PC-9 (cell line): ENCODE measurements around the gene MBNL1. TPM values are rescaled to one million over a fixed set of nuclear protein-coding genes. Genes with fewer than 3 reads are reported as not detected.

Experiments
- BruUV-seq: library from RNA; stranded (reverse); fragments of 400-500 nt; replicated peaks from 2 replicates; lab custom pipeline; 2021; lab: Mats Ljungman, UMichigan
- CTCF ChIA-PET: fragments of 300-600 bp; sonication (Branson Sonifier 250); formaldehyde crosslinking; loops from one replicate; lab custom pipeline; 2022; ENCODE audit warnings: antibody characterized with exemption; lab: Charles Lee
- POLR2A ChIA-PET: fragments of 300-600 bp; sonication (Branson Sonifier 250); formaldehyde crosslinking; loops from one replicate; lab custom pipeline; 2022; ENCODE audit warnings: antibody characterized with exemption; ENCODE audit not compliant: unreplicated experiment; lab: Charles Lee
- DNase-seq, 2 experiments: peaks; one replicate each; pipeline versions ENCODE4 v3.0.0 to v3.0.0-alpha.2; 2015 to 2022; ENCODE audit warnings: mixed read lengths in 1 of 2
- H2AFZ ChIP-seq: fragments of 200-600 bp; sonication (generic); 2 replicates; pipeline ENCODE4 v1.8.1; 2017; ENCODE audit warnings: antibody characterized with exemption
- H3F3A ChIP-seq: fragments of 200-600 bp; sonication (generic); 2 replicates; pipeline ENCODE4 v1.8.1; 2017; ENCODE audit warnings: antibody characterized with exemption, mild to moderate bottlenecking, low read depth; ENCODE audit not compliant: insufficient read depth
- H3K27ac ChIP-seq: fragments of 200-600 bp; sonication (generic); 2 replicates; pipeline ENCODE4 v1.6.1; 2016; ENCODE audit warnings: mixed run types
- H3K27me3 ChIP-seq: fragments of 200-600 bp; sonication (generic); 2 replicates; pipeline ENCODE4 v1.6.1; 2016; ENCODE audit warnings: low read depth, mixed run types; ENCODE audit not compliant: insufficient read depth
- H3K36me3 ChIP-seq: fragments of 200-600 bp; sonication (generic); 2 replicates; pipeline ENCODE4 v1.6.1; 2016; ENCODE audit warnings: low read depth, mixed run types
- H3K4me1 ChIP-seq: fragments of 200-600 bp; sonication (generic); replicated peaks from 2 replicates; pipeline ENCODE4 v1.6.1; 2016; ENCODE audit warnings: mixed run types; ENCODE audit not compliant: insufficient read depth
- H3K4me2 ChIP-seq: fragments of 200-600 bp; sonication (generic); 2 replicates; pipeline ENCODE4 v1.6.1; 2017; ENCODE audit warnings: mixed run types
- H3K4me3 ChIP-seq: fragments of 200-600 bp; sonication (generic); 2 replicates; pipeline ENCODE4 v1.6.1; 2016; ENCODE audit warnings: mixed run types
- H3K79me2 ChIP-seq: fragments of 200-600 bp; sonication (generic); 2 replicates; pipeline ENCODE4 v1.6.1; 2017; ENCODE audit warnings: low read depth, mixed run types
- H3K9me2 ChIP-seq: fragments of 200-600 bp; sonication (generic); 2 replicates; pipeline ENCODE4 v1.8.1; 2017; ENCODE audit warnings: mild to moderate bottlenecking; ENCODE audit not compliant: insufficient read depth
- H3K9me3 ChIP-seq: fragments of 200-600 bp; sonication (generic); 2 replicates; pipeline ENCODE4 v1.8.1; 2016; ENCODE audit warnings: low read depth; ENCODE audit not compliant: insufficient read depth
- H4K20me1 ChIP-seq: fragments of 200-600 bp; sonication (generic); 2 replicates; pipeline ENCODE4 v1.8.1; 2017; ENCODE audit not compliant: insufficient read depth
- EZH2 ChIP-seq: fragments of 200-600 bp; sonication (generic); IDR thresholded peaks from 2 replicates; pipeline ENCODE4 v1.8.0; 2017; ENCODE audit warnings: antibody characterized with exemption, low read depth
- intact Hi-C: fragments of 100-400 bp; cut with micrococcal nuclease; formaldehyde crosslinking; loops from one replicate; pipeline ENCODE4 v1.10.0; 2022; ENCODE audit not compliant: unreplicated experiment
- total RNA-seq: library from RNA; stranded (reverse); gene quantifications from 2 replicates; pipeline ENCODE4 v1.2.3, GENCODE V29; 2021
- TF ChIP-seq, protein P1 (sequence below): fragments of 200-600 bp; sonication (generic); conservative IDR thresholded peaks from 2 replicates; pipeline ENCODE4 v1.6.1; 2017; ENCODE audit warnings: mixed run types, antibody characterized with exemption, mild to moderate bottlenecking, moderate library complexity

MBNL1 gene
- total RNA-seq, 1 experiment from 2014 or later: 176 TPM

DNA sequence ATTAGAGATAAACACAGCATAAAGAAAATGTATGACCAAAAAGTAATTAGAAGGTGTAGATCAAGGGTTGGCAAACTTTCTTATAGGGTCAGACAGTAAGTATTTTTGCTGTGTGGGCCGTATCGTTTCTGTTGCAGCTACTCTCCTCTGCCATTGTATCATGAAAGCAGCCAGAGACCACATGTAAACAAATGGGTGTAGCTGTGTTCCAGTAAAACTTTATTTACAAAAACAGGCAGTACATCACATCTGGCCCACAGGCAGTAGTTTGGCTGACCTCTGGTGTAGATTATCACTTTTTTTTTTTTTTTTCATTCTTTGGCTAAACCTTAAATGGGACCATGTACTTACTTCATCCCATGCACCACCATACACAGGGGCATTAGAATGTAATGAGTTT is 190.8 kb downstream of the MBNL1 start:
- Histone ChIP-seq H4K20me1 (no peaks in the 10 kb centered on the region), H3F3A (no peaks in the 10 kb centered on the region; the same call in 1 of the 2 replicates), H3K9me3 (no peaks in the 10 kb centered on the region), H3K4me2 (no peak overlapping the region), H3K4me1 (no peaks in the 10 kb centered on the region), H3K27ac (no peak overlapping the region), H3K27me3 (no peaks in the 10 kb centered on the region), H2AFZ (no peak overlapping the region), H3K36me3 (peaks cover 12% of the 10 kb centered on the region), H3K79me2 (no peaks in the 10 kb centered on the region), H3K4me3 (no peak overlapping the region), H3K9me2 (no peaks in the 10 kb centered on the region)
- DNase-seq: no peak
- no TSS peak for BruUV-seq
- intact Hi-C loops: no loop called here
- CTCF ChIA-PET: interaction anchor here (0.7 kb wide), 1 partner anchor 1305 kb away, joined by 3 read pairs; no protein-coding TSS in a partner anchor
- TF ChIP-seq, protein P1, sequence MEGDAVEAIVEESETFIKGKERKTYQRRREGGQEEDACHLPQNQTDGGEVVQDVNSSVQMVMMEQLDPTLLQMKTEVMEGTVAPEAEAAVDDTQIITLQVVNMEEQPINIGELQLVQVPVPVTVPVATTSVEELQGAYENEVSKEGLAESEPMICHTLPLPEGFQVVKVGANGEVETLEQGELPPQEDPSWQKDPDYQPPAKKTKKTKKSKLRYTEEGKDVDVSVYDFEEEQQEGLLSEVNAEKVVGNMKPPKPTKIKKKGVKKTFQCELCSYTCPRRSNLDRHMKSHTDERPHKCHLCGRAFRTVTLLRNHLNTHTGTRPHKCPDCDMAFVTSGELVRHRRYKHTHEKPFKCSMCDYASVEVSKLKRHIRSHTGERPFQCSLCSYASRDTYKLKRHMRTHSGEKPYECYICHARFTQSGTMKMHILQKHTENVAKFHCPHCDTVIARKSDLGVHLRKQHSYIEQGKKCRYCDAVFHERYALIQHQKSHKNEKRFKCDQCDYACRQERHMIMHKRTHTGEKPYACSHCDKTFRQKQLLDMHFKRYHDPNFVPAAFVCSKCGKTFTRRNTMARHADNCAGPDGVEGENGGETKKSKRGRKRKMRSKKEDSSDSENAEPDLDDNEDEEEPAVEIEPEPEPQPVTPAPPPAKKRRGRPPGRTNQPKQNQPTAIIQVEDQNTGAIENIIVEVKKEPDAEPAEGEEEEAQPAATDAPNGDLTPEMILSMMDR: no peak
- no peak for TF ChIP-seq EZH2
- POLR2A ChIA-PET: no interaction called here

DNA sequence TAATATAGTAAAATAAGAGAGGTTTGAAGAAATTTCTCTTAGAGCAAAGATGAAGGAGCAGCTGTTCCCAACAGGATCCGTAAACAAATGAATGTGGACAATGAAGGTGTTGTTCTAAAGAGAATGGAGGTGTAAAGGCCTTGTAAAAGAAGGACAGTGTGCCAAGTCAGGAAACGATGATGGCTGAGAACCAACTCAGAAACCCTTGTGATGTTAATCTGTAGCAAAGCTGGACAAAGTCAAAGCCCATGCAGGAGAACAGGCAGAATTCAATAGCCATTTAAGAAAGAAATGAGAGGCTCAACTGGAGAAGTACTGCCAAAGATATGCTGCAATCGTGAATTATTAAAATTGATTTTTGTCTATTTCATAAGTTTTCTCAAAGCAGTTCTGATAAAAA is 192.2 kb downstream of the MBNL1 start:
- H3K27ac ChIP-seq: no peak overlapping the region
- H4K20me1 ChIP-seq: no peaks in the 10 kb centered on the region
- no peaks in the 10 kb centered on the region for H3K9me3 ChIP-seq
- peaks cover 4% of the 10 kb centered on the region; the same call in 1 of the 2 replicates for H3F3A ChIP-seq
- no peak overlapping the region for H3K4me2 ChIP-seq
- peaks cover 26% of the 10 kb centered on the region for H3K36me3 ChIP-seq
- H3K79me2 ChIP-seq: no peaks in the 10 kb centered on the region
- POLR2A ChIA-PET: no interaction called here
- TF ChIP-seq EZH2: no peak
- TF ChIP-seq, protein P1: no peak
- H3K4me1 ChIP-seq: no peaks in the 10 kb centered on the region
- no peaks in the 10 kb centered on the region for H3K27me3 ChIP-seq
- no peak overlapping the region for H3K4me3 ChIP-seq
- BruUV-seq: no TSS peak
- no peaks in the 10 kb centered on the region for H3K9me2 ChIP-seq
- CTCF ChIA-PET: interaction anchor here (0.6 kb wide), 1 partner anchor 192 kb away, joined by 3 read pairs; the partner anchor contains the start of gene MBNL1
- intact Hi-C loops: loop anchor here (10.0 kb wide), 1 partner anchor 1166 kb away; no protein-coding TSS in a partner anchor
- H2AFZ ChIP-seq: no peak overlapping the region
- DNase-seq: no peak

DNA sequence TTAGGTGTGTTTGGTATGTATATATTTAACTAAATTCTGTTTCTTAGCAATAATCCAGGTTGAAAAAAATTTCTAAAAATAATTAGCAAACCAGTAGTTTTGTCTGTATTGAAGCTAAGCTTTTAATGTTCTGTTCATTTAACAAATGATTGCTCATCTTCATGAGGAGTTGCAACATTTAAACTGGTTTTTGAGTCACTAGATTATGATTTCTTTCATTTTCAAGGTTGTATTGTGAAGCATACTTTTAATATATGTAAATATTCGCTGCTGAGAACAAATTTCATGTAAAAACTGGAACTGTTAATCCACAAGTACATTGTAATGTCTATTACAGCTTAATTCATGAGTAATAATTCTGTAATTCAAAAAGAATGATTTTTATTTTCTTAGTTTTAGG is 192.7 kb downstream of the MBNL1 start:
- Histone ChIP-seq H3K27ac (no peak overlapping the region), H4K20me1 (no peaks in the 10 kb centered on the region), H3K27me3 (no peaks in the 10 kb centered on the region), H3F3A (peaks cover 4% of the 10 kb centered on the region; the same call in 1 of the 2 replicates), H3K9me2 (no peaks in the 10 kb centered on the region), H3K4me1 (no peaks in the 10 kb centered on the region), H3K36me3 (peaks cover 31% of the 10 kb centered on the region), H3K4me3 (no peak overlapping the region), H3K9me3 (peaks cover 2% of the 10 kb centered on the region; the same call in 1 of the 2 replicates), H3K79me2 (no peaks in the 10 kb centered on the region), H3K4me2 (no peak overlapping the region), H2AFZ (no peak overlapping the region)
- TF ChIP-seq EZH2: no peak
- TF ChIP-seq, protein P1: no peak
- intact Hi-C loops: loop anchor here (10.0 kb wide), 1 partner anchor 1167 kb away; no protein-coding TSS in a partner anchor
- BruUV-seq: no TSS peak
- ChIA-PET POLR2A (no interaction called here), CTCF (interaction anchor here (0.6 kb wide), 1 partner anchor 193 kb away, joined by 3 read pairs; the partner anchor contains the start of gene MBNL1)
- DNase-seq: no peak
